AG10803 (cell line): Measurements from ENCODE around the gene ZNF576.

ENCODE experiments used
- DNase-seq: peaks from one replicate; pipeline ENCODE4 v3.0.0; 2010; ENCODE audit warnings: low read depth
- H3K4me3 ChIP-seq: 2 replicates; pipeline ENCODE4 v1.5.1; 2011; ENCODE audit warnings: mild to moderate bottlenecking, low read length, control low read depth
- CTCF ChIP-seq: conservative IDR thresholded peaks from 2 replicates; pipeline ENCODE4 v1.5.1; 2011; ENCODE audit warnings: mild to moderate bottlenecking, low read length, control low read depth, inconsistent platforms

ZNF576 gene

GRCh38 chr19:43638995-43639518 lies 42.7 kb downstream of the ZNF576 start:
- no peak for DNase-seq
- H3K4me3 ChIP-seq, result no peak overlapping the region
- no peak for TF ChIP-seq CTCF

GRCh38 chr19:43639519-43640423 lies 43.4 kb downstream of the ZNF576 start, which contains the start of gene CADM4:
TSS of gene CADM4 (minus strand) at chr19:43639850. CDS start at chr19:43639790, 60 bp downstream.
- DNase-seq, result no peak
- no peak for TF ChIP-seq CTCF

GRCh38 chr19:43640424-43640757 lies 44.0 kb downstream of the ZNF576 start:
- no peak for DNase-seq
- H3K4me3 ChIP-seq, result peak overlapping the region; percentile 59
- TF ChIP-seq CTCF, result no peak

More at GRCh38 chr19:43639519-43640423, 43.4 kb downstream of the ZNF576 start, which contains the start of gene CADM4:
- H3K4me3 ChIP-seq, result peak within 1 kb of the TSS; percentile 59

DNA sequence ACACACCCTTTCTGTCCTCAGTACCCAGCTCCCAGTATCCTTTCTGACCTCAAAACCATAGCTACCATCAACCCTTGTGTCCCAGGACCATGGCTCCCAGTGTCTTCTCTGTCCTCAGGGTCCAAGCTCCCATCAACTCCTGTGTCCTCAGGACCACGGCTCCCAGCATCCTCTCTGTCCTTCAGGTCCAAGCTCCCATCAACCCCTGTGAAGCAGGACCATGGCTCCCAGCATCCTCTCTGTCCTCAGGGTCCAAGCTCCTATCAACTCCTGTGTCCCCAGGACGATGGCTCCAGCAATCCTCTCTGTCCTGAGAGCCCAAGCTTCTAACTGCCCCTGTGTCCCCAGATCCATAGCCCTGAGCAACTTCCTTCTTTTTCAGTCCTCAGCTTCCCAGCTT lies 44.9 kb downstream of the ZNF576 start:
- H3K4me3 ChIP-seq, result no peak overlapping the region
- no peak for TF ChIP-seq CTCF
- DNase-seq, result no peak

DNA sequence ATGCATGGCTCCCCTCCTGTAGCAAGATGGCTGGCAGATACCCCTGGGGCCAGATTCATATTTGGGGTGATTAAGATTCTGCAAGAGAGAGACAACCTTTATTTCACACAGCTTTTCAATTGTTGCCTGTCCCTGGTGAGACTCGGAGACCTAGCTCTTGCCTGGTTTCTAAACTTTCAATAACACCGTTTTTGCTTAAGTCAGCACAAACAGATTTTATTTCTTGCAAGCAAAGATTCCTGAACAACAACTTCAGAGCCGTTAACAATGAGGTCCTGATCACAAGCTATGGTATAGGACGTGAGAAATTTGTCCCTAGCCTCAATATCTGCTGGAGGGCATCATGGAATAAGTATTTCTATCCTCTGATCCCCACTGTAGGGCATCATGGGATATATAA lies 46.1 kb downstream of the ZNF576 start:
- no peak overlapping the region for H3K4me3 ChIP-seq
- DNase-seq, result no peak
- TF ChIP-seq CTCF, result no peak

DNA sequence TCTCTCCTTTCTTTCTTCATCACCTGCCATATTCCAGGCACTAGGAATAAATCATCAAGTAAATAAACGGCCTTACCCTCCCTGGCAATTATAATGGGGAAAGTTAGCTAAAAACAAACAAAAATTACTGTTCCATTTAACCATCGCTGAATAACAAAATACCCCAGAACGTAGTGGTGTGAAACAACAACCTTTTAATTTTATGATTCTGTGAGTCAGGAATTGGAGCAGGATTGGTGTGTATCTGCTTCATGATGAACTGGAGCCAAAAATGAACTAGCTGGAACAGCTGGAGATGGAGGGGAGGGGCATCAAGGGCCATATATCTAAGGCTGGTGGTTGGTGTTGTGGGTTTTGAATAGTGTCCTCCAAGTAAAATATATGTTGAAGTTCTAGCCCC lies 46.9 kb downstream of the ZNF576 start:
- DNase-seq, result no peak
- TF ChIP-seq CTCF, result no peak
- H3K4me3 ChIP-seq, result no peak overlapping the region

GRCh38 chr19:43644181-43644580 lies 47.8 kb downstream of the ZNF576 start:
- TF ChIP-seq CTCF, result no peak
- H3K4me3 ChIP-seq, result no peak overlapping the region
- DNase-seq, result no peak
